GM23248 (cell line): ENCODE measurements around the gene SMNDC1. TPM values are rescaled to one million over a fixed set of nuclear protein-coding genes. Genes with fewer than 3 reads are reported as not detected.

Experiments
- DNase-seq: peaks from one replicate; pipeline ENCODE4 v3.0.0-alpha.2; 2015
- H2AFZ ChIP-seq: fragments of 200-600 bp; sonication (generic); 2 replicates; pipeline ENCODE4 v1.6.1; 2016; ENCODE audit warnings: antibody characterized with exemption
- H3F3A ChIP-seq: fragments of 200-600 bp; sonication (generic); 2 replicates; pipeline ENCODE4 v1.6.1; 2016; ENCODE audit warnings: mild to moderate bottlenecking, antibody characterized with exemption, mixed run types; ENCODE audit not compliant: insufficient read depth
- H3K27ac ChIP-seq: fragments of 200-600 bp; sonication (generic); 2 replicates; pipeline ENCODE4 v1.5.1; 2016; ENCODE audit warnings: mild to moderate bottlenecking
- H3K27me3 ChIP-seq: fragments of 200-600 bp; sonication (generic); replicated peaks from 2 replicates; pipeline ENCODE4 v1.6.1; 2016; ENCODE audit warnings: mild to moderate bottlenecking; ENCODE audit not compliant: insufficient read depth
- H3K36me3 ChIP-seq: fragments of 200-600 bp; sonication (generic); 2 replicates; pipeline ENCODE4 v1.6.1; 2016; ENCODE audit warnings: low read depth, mild to moderate bottlenecking
- H3K4me1 ChIP-seq: fragments of 200-600 bp; sonication (generic); 2 replicates; pipeline ENCODE4 v1.6.1; 2016; ENCODE audit warnings: mild to moderate bottlenecking; ENCODE audit not compliant: insufficient read depth
- H3K4me2 ChIP-seq: fragments of 200-600 bp; sonication (generic); one replicate; pipeline ENCODE4 v1.6.1; 2016; ENCODE audit warnings: mild to moderate bottlenecking; ENCODE audit not compliant: unreplicated experiment
- H3K4me3 ChIP-seq: fragments of 200-600 bp; sonication (generic); 2 replicates; pipeline ENCODE4 v1.5.1; 2016; ENCODE audit warnings: mild to moderate bottlenecking
- H3K79me2 ChIP-seq: fragments of 200-600 bp; sonication (generic); 2 replicates; pipeline ENCODE4 v1.6.1; 2016; ENCODE audit warnings: mild to moderate bottlenecking; ENCODE audit not compliant: insufficient read depth
- H3K9ac ChIP-seq: fragments of 200-600 bp; sonication (generic); 2 replicates; pipeline ENCODE4 v1.6.1; 2016; ENCODE audit warnings: mild to moderate bottlenecking
- H3K9me2 ChIP-seq: fragments of 200-600 bp; sonication (generic); 2 replicates; pipeline ENCODE4 v1.6.1; 2016; ENCODE audit warnings: mixed run types, mild to moderate bottlenecking, moderate library complexity; ENCODE audit not compliant: insufficient read depth
- H3K9me3 ChIP-seq: fragments of 200-600 bp; sonication (generic); one replicate; pipeline ENCODE4 v1.6.1; 2017; ENCODE audit warnings: low read depth
- H4K20me1 ChIP-seq: fragments of 200-600 bp; sonication (generic); 2 replicates; pipeline ENCODE4 v1.6.0; 2016; ENCODE audit not compliant: insufficient read depth
- EZH2 ChIP-seq: fragments of 200-600 bp; sonication (generic); IDR thresholded peaks from 2 replicates; pipeline ENCODE4 v1.6.1; 2018; ENCODE audit warnings: antibody characterized with exemption, mild to moderate bottlenecking; ENCODE audit not compliant: insufficient read depth, poor library complexity, severe bottlenecking
- EZH2phosphoT487 ChIP-seq: fragments of 200-600 bp; sonication (generic); IDR thresholded peaks from 2 replicates; pipeline ENCODE4 v1.6.1; 2018; ENCODE audit warnings: antibody characterized with exemption, moderate library complexity, mild to moderate bottlenecking, low read depth; ENCODE audit not compliant: insufficient read depth
- WGBS, 2 experiments: methylation state at CpG; one replicate each; pipeline ENCODE4 v1.1.6; 2015 to 2017; ENCODE audit warnings: low lambda C conversion rate in 2 of 2, low coverage in 1 of 2; ENCODE audit errors: missing lambda C conversion rate in 2 of 2; 5-methylcytosine and 5-hydroxymethylcytosine counted together
- in situ Hi-C: fragments of 300-500 bp; cut with MboI; formaldehyde crosslinking; loops from 2 replicates; pipeline ENCODE4 v1.15.0; 2020
- polyA plus RNA-seq: library from polyadenylated mRNA; unstranded; fragments of >200 nt; fragmentation: Nextera tagmentation; extraction: Ambion mirVana; gene quantifications from 2 replicates; pipeline ENCODE4 v1.2.1, GENCODE V29; 2016
- total RNA-seq: library from RNA; depleted of rRNA; stranded (reverse); fragments of >200 nt; shearing (Covaris generic); gene quantifications from 2 replicates; pipeline ENCODE4 v1.2.3, GENCODE V29; 2014

The SMNDC1 gene
- total and polyA plus RNA-seq, 2 experiments from 2014 or later: 5.3 to 21.6 TPM

DNA sequence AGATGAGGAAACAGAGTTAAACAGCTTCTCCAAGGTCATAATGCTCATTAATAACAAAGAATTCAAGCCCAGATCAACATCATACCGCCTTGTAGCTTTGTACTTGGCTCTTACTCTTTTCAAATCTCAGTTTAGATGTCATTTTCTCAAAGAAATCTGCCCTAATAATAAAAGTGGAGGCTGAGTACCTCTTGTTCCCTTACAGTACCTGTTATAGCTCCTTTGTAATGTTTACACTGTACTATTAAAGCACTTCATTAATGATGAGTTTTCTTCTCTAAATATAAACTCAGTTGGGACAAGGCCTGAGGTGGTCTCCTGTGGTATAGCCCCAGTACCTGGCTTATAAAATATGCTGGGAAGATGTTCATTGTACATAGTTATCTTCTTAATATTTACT is 7.8 kb downstream of the SMNDC1 start:
- H3K27ac ChIP-seq: no peak overlapping the region
- H3F3A ChIP-seq: peaks cover 33% of the 10 kb centered on the region
- TF ChIP-seq EZH2phosphoT487: no peak
- no peak for TF ChIP-seq EZH2
- H3K27me3 ChIP-seq: no peaks in the 10 kb centered on the region
- no peak overlapping the region for H3K9ac ChIP-seq
- H3K9me2 ChIP-seq: no peaks in the 10 kb centered on the region
- no peak for DNase-seq
- no peak overlapping the region for H3K4me2 ChIP-seq
- no peak overlapping the region for H3K4me3 ChIP-seq
- peaks cover 95% of the 10 kb centered on the region for H3K36me3 ChIP-seq
- H3K4me1 ChIP-seq: peaks cover 36% of the 10 kb centered on the region
- H4K20me1 ChIP-seq: no peaks in the 10 kb centered on the region; the same call in 1 of the 2 replicates
- H3K79me2 ChIP-seq: peaks cover 61% of the 10 kb centered on the region
- no peaks in the 10 kb centered on the region for H3K9me3 ChIP-seq
- H2AFZ ChIP-seq: no peak overlapping the region
- WGBS, 2 experiments: 98 to 100% methylated on average over 1 of the region's 1 CpG
- in situ Hi-C loops: no loop called here

DNA sequence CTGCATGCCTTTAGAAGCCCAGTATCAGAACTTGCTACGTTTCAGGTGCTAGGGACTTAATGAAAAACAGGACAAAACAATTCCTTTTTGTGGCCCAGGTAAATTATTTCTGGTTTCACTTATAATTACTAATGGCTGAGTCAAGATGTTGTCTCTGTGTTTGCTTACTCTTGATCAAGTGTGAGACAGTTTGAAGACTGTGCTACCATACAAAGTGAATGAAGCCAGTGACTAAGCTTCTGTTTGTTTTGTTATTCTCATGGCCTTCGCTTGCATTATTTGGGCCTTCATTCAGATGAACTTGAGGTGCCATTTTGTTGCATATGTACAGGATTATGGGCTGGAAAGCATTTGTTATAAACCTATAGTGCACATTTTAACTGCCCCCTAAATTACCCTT is 17.9 kb downstream of the SMNDC1 start:
- H3K9ac ChIP-seq: no peak overlapping the region
- DNase-seq: no peak
- no peak overlapping the region for H3K27ac ChIP-seq
- H3K4me1 ChIP-seq: no peaks in the 10 kb centered on the region
- WGBS, 2 experiments: 95 to 99% methylated on average over 2 of the region's 2 CpGs
- H3K4me2 ChIP-seq: no peak overlapping the region
- no peaks in the 10 kb centered on the region for H3K79me2 ChIP-seq
- H3K9me3 ChIP-seq: no peaks in the 10 kb centered on the region
- H3K36me3 ChIP-seq: peaks cover 28% of the 10 kb centered on the region
- no peak for TF ChIP-seq EZH2
- no peak for TF ChIP-seq EZH2phosphoT487
- H3K9me2 ChIP-seq: no peaks in the 10 kb centered on the region
- in situ Hi-C loops: no loop called here
- no peaks in the 10 kb centered on the region for H4K20me1 ChIP-seq
- no peaks in the 10 kb centered on the region for H3K27me3 ChIP-seq
- no peak overlapping the region for H3K4me3 ChIP-seq
- H2AFZ ChIP-seq: no peak overlapping the region
- peaks cover 10% of the 10 kb centered on the region; the same call in 1 of the 2 replicates for H3F3A ChIP-seq

DNA sequence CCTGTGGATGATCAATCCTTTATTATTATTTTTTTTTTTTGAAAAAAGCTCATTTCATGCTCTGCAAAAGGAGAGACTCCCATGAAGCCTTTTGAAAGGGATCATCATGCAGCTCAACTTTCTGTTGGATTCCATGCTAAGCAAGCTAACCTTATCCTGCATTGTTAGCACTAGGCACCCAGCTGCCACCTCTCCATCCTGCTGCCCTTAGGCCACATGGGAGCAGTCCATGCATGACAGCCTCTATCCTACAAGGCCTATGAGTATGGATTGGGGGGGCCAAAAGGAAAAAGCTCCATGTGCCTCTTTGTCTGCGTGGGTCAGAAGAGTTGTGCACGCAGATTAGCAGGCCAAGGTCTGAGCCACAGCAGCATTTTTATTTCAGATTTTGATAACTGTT is 19.2 kb downstream of the SMNDC1 start:
- Histone ChIP-seq H3K4me1 (no peaks in the 10 kb centered on the region), H3K27ac (no peak overlapping the region), H3K27me3 (no peaks in the 10 kb centered on the region), H3K4me2 (no peak overlapping the region), H3K9ac (no peak overlapping the region), H3K36me3 (peaks cover 21% of the 10 kb centered on the region), H3K9me3 (no peaks in the 10 kb centered on the region), H3K9me2 (no peaks in the 10 kb centered on the region), H3K79me2 (no peaks in the 10 kb centered on the region), H2AFZ (no peak overlapping the region), H3F3A (peaks cover 9% of the 10 kb centered on the region; the same call in 1 of the 2 replicates), H3K4me3 (no peak overlapping the region), H4K20me1 (no peaks in the 10 kb centered on the region)
- 95 to 100% methylated on average over 2 of the region's 2 CpGs for WGBS, 2 experiments
- TF ChIP-seq EZH2phosphoT487 (no peak), EZH2 (no peak)
- in situ Hi-C loops: no loop called here
- DNase-seq: no peak

DNA sequence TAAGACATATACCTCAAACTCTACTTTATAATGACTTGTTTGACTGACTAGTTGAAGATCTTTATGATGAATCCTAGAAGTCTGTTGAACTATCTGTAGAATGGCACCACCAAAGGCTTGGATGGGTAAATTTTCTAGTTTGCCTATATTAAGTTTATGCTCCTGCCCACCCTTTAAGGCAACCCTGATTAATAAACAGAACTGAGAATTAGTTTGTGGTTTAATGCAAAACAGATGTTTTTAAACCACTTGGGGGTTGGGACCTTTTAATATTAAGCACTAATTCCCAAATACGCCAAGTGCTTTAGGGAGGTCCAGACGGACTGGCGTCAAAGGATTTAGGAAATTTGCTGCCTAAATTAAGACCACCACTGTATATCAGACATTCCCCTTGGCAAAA is 20.5 kb downstream of the SMNDC1 start:
- Histone ChIP-seq H3K27ac (no peak overlapping the region), H3K27me3 (no peaks in the 10 kb centered on the region), H3K4me1 (no peaks in the 10 kb centered on the region; the same call in 1 of the 2 replicates), H4K20me1 (no peaks in the 10 kb centered on the region), H3K36me3 (peaks cover 19% of the 10 kb centered on the region), H2AFZ (no peak overlapping the region), H3K9me3 (no peaks in the 10 kb centered on the region), H3K4me3 (no peak overlapping the region), H3K79me2 (no peaks in the 10 kb centered on the region), H3K9ac (no peak overlapping the region), H3F3A (peaks cover 9% of the 10 kb centered on the region; the same call in 1 of the 2 replicates), H3K9me2 (no peaks in the 10 kb centered on the region), H3K4me2 (no peak overlapping the region)
- WGBS, 2 experiments: 89 to 96% methylated on average over 3 of the region's 3 CpGs
- in situ Hi-C loops: loop anchor here (5.0 kb wide), 1 partner anchor 147 kb away; no protein-coding TSS in a partner anchor
- no peak for TF ChIP-seq EZH2phosphoT487
- no peak for TF ChIP-seq EZH2
- DNase-seq: no peak

DNA sequence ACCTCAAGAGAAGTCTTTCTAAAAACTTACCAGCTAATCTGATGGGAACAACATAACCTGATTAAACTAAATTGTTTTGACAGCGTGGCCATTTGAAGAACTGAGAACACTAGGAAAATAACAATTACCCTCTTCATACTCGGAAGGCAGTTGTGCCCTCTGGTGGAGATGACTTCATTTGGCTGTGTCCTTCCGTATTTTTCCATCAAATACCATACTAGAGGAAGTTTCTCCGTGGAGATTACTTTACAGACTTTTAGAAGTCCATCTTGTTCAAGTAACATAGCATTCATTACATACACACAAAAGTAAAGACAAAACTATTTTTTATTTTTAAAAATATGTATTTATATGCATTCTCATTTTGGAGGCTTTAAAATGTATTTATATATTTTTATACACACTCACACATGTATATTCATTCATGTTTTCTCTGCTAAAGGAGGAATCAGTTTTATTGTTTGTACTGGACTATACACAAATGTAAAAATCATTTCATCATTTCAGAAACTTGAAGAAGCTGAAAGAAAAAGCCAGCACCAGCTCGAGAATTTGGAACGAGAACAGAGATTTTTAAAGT is 25.2 kb downstream of the SMNDC1 start:
- in situ Hi-C loops: no loop called here

More for the DNA sequence above, 25.2 kb downstream of the SMNDC1 start:
- Histone ChIP-seq H3K9me3 (no peaks in the 10 kb centered on the region), H3K4me3 (peak overlapping the region; percentile 41), H3F3A (0 out of 2 replicates have a peak, but pooled peaks cover 4% of the 10 kb centered on the region), H2AFZ (peak overlapping the region; percentile 72), H3K4me1 (no peaks in the 10 kb centered on the region; the same call in 1 of the 2 replicates), H3K79me2 (peaks cover 6% of the 10 kb centered on the region; the same call in 1 of the 2 replicates), H3K9me2 (no peaks in the 10 kb centered on the region), H3K36me3 (peaks cover 3% of the 10 kb centered on the region; the same call in 1 of the 2 replicates), H3K27me3 (no peaks in the 10 kb centered on the region), H3K9ac (peak overlapping the region; percentile 51), H3K4me2 (peak overlapping the region; percentile 55), H3K27ac (no peak overlapping the region), H4K20me1 (no peaks in the 10 kb centered on the region)
- peak; percentile 82 for DNase-seq
- WGBS, 2 experiments: 30 to 31% methylated on average over 6 of the region's 6 CpGs
- TF ChIP-seq EZH2phosphoT487 (no peak), EZH2 (no peak)
